HG02981 (cell line): ENCODE data around the gene TLE1.

ENCODE experiments used
- ATAC-seq: cut with Tn5 transposase; IDR thresholded peaks from one replicate; pipeline ENCODE4 v1.9.1; 2021; ENCODE audit warnings: mild to moderate bottlenecking, moderate library complexity; ENCODE audit not compliant: unreplicated experiment

Gene TLE1

GRCh38 chr9:81556923-81557322, 132.4 kb downstream of the TLE1 start:
- ATAC-seq: no peak

DNA sequence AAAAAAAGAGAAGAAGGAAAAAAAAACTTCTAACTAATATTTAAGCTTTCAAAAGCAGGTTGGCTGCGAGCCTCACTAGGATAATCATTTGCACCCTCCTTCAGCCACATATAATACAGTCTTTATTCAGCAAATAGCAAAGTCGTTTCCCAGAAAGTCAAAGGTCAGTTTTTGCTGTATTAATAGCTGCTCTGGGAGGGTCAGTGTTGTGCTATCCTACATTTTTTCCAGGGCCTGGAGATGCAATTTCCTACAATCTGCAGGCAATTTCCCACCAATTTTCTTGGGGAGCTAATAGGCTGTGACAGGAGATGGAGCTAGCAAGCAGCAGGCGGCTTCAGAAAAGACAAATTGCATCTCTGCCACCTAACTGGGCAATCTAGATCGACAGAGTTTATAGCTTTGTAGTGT, 136.8 kb downstream of the TLE1 start:
- ATAC-seq: no peak

GRCh38 chr9:81550207-81550583, 139.2 kb downstream of the TLE1 start:
- no peak for ATAC-seq

DNA sequence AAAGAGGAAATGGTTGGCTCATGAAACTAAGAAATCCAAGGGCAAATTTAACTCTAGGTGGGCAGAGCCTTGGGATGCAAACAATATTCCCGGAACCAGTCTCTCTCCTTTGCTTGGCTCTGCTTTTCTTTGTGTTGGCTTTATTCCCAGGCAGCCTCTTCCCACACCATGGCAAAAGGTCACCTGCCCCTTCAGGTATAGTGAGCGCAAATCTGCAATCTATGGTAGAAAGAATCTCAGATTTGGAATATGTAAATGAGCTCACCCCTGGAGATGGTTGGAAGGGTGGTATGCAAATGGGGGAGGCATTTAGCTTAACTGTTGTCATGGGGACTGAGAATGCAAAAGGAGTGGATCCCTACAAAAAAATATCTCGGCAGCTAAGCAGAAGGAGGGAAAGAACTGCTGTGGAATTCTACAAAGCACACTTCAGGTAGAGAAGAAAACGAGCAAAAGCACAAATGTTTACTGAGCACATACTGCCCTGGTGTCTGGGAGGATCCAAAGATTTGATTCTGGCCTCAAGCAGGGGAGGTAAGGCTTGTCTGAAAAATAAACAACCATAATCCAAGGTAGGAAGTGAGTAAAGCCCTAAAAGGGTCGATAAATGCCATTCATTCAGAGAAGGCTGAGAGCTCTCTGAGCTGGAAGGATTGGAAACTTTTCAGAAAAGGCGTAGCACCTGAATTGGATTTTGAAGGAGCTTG, 139.7 kb downstream of the TLE1 start:
- ATAC-seq: no peak

DNA sequence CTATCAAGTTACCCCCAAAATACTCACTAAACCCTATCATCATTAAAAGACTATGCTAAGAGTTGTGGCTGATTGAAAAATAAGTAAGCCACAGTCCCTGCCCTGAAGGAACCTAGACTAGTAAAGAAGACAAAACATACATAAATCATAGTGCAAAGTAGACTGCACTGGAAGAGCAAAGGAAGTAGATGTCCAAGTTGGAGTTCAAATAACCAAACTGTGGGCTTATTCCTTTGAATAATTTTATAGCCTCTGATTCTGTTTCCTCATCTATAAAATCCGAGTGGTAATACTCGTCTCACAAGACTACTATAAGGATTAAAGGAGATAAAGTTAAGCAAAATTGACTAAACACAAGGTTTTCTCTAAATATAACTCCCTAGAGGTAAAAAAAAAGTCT, 140.4 kb downstream of the TLE1 start:
- ATAC-seq: no peak

- no peak for ATAC-seq
These were observed 142.9 kb downstream of the TLE1 start for GRCh38 chr9:81546489-81546888.

DNA sequence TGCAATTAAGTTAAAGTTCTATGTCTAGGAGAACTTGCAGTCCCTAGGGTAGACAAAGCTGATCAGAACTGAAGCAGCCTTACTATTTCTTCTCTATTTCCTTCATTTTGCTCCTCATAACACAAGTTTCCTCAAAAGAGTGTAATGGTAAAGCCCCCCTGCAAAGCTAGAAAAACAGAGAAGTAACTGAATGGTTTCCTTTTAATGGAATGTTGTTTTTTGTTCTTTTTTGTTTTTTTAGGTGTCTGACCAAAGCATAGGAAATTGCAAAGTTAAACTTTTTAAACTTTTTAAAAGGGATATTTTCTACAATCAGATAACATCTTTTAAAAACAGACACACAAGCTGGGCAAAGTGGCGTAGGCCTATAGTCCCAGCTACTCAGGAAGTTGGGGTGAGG, 145.7 kb downstream of the TLE1 start:
- ATAC-seq: no peak

DNA sequence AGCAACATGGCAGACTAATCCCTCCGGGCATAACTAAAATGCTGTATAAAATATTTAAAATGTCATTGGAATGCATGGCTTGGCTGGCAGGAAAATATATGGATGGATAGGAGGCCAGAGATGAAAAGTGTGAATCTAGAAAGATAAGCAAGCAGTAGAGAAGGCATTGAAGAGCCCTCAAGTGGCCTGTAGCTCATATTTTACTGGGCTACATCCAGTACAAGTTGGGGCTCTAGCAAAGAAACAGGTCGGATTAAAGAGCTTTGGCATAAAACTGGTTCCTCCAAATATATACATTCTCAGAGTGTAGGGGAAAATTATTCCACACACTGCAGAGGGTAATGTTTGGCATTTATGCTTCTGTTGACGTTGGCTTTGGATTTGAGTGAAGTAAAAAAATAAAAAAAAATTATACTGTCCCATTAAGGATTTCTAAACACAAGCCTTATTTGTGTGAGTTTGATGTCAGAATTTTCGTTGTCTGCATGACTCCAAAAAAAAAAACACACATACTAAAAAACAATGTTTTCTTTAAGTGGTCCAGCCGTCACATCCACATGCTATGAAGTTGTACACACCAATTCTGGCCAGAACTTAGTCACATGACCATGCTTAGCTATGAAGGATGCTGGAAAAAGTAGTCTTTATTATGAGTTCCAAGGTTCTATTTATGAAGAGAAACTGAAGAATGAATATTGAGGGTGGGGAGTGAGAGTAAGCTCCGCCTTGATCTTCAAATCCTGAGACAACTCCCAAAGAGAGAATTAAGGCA, 147.0 kb downstream of the TLE1 start:
- no peak for ATAC-seq

DNA sequence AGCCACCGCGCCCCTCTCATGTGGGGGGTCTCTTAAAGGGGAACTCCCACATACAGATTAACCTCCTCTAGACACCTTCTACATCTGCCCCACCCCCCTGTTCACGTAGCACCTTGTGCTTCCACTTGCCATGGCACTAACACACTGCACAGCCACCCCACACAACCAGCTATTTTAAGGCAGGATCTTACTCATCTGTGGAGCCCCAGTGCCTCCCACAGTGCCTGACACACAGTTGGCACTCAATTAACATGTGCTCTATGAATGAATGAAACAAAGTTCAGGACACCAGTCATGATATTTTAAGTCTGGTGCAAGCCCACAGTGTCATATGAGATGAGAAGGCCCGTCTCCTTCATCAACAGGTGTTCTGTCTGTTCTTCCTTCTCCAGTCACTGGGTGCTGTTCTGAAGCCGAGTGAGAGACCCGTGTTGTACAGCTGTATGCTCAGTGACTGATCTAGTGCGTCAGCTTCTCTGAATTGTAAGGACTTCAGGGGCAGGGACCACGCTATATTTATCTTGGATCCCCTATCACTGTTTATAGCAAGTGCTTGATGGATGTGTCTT, 149.1 kb downstream of the TLE1 start:
- no peak for ATAC-seq

GRCh38 chr9:81539317-81539716, 150.0 kb downstream of the TLE1 start:
- no peak for ATAC-seq

GRCh38 chr9:81538890-81539289, 150.5 kb downstream of the TLE1 start:
- no peak for ATAC-seq

- ATAC-seq: no peak
These were observed 151.4 kb downstream of the TLE1 start for GRCh38 chr9:81537964-81538363.

GRCh38 chr9:81536242-81537025, 152.9 kb downstream of the TLE1 start:
- ATAC-seq: no peak

DNA sequence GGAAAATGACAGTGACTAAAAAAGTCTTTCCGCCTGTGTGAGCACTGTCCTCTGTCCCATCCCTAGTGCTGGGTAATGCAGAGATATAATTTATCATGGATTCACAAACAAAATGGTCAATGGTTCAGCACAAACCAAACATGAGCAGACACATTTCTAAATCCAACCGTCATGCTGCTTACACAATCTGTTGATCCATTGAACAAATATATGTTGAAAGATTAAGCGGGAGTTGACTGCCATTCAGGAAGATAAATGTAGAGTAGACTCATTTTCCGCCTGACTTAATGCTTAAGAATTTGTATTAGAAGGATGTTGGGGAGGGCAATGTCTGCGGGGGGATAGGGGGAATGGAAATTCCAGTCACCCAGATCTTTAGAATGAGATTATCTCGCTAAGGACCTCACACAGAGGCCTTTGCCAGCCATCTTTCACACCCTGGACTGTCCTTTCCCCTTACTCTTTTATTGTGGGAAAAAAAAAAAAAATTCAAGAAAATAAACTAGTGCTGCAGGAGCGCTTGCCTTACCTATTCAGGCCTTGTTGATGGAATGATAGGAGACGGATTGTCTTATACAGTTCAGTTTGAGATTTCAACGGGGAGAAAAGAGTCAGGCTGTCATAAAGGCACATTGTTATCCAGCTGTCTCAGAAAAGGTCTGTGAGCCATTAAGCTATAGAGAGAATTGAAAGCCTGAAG, 153.7 kb downstream of the TLE1 start:
- ATAC-seq: no peak

DNA sequence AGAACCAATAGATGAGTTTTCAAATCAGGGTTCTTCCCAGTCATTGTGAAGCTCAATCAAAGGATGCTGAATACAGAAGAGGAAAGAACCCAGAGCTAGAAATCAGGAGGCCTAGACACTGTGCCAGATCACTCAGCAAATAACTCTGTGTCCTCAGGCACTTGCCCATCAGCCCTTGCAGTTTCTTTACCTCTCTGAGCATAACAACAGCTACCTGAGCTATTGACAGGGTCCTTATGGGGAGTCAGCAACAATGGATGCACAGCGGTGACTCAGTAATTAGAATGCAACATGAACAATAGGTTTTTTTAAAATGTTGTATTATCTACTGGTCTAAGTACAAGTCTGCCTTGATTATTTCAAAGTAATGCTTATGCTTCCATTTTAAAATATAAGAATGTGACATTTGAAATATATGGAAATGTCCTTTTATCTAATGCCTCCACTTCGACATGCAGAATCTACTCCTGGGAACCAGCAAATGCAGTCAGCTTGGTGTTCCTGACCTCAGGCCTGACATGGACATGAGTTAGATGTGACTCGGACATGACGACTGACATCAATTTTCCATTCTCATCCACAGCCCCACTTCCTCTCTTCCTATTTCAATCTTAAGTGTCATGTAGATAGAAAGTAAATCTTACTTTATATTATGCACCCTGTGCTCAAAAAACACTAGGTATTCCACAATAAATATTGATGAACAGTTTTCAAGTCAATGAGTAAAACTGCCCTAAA, 155.0 kb downstream of the TLE1 start:
- ATAC-seq: no peak
